ENCODE measurements around the gene CHRNB4.

The CHRNB4 gene

GRCh38 chr15:78630886-78631633, 9.9 kb downstream of the CHRNB4 start:
- DNase-seq: no peak

DNA sequence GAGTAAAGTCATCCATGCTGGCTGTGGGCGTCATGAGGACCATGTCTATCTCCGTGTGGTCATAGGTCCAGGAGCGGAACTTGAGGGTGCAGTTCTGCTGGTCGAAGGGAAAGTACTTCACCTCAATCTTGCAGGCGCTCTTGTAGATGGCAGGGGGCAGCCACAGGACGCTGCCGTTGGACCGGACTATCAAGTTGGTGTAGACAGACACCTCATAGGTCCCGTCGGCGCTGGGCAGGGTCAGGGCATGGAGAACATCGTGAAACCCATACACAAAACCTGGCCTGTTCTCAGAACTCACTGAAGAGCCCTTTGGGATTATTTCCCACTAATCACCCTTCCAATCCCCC, 11.3 kb downstream of the CHRNB4 start:
- no peak for DNase-seq

- DNase-seq: no peak
These were observed 11.8 kb downstream of the CHRNB4 start for GRCh38 chr15:78629031-78629715.

GRCh38 chr15:78628227-78628626, 12.8 kb downstream of the CHRNB4 start:
- no peak for DNase-seq

- no peak for DNase-seq
These were observed 13.7 kb downstream of the CHRNB4 start for GRCh38 chr15:78627348-78627747.

- DNase-seq: no peak
These were observed 14.5 kb downstream of the CHRNB4 start for GRCh38 chr15:78626381-78626995.

DNA sequence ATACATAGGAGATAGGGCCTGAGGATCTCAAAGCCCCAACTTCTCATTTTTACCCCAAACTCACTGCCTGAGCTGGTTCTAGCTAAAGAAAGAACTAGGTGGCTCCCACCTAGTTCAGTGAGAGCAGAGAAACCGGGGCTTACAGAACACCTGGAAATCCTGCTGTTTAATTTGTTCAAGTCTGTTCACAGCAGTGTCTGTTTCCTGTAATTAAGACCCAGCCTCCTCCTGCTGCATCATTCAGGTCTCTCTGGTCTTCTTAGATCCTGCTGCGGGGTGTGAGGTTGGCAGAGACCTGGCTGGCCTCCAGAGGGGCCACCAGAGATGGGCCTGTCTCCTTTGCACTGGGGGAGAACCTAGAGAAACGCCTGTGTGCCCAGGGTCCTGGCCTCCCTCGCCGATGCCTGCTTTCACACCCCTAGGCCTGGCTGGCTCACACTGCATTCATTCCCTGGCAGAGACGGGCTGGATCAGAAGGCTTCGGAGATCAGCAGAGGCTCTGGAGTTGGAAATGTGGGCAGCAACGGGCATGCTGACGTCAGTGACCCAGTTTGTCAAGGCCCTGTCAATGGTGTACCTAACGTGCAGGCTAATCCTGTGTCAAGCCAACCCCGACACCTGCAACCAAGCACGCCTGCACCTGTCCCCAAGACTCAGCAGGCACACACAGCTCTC, 15.3 kb downstream of the CHRNB4 start:
- DNase-seq: no peak

GRCh38 chr15:78624651-78625590, 16.1 kb downstream of the CHRNB4 start:
- no peak for DNase-seq

GRCh38 chr15:78623786-78624497, 17.1 kb downstream of the CHRNB4 start:
- DNase-seq: no peak

- DNase-seq: no peak
These were observed 19.1 kb downstream of the CHRNB4 start for GRCh38 chr15:78621810-78622402.

GRCh38 chr15:78620527-78621421, 20.2 kb downstream of the CHRNB4 start, which contains the start of gene CHRNA3:
Gene CHRNA3 (minus strand): TSS chr15:78620996. CDS start chr15:78620794, 202 bp downstream.
- no peak for DNase-seq

DNA sequence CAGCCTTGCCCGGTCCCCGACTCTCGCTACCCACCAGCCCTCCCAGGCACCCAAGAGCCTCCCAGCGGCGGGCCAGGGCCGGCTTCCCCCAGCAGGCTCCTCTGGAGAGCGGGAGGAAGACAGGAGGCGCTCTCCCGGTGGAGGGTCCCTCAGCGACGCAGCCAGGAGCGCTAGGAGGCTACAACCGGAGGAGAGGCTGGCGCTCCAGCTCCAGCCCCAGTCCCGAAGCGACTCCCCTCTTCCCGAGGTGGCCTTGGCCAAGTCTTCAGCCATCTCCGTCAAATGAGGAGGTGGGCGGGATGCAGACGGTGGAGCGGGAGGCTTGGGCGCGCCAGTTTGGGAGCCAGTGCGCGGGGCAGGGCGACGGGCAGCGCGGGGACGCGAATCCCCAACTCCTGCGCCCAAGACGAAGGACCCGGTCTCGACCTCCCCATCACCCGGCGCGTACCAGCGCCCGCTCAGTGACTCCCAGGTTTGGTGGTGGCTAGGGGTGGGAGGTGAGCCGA, 20.9 kb downstream of the CHRNB4 start:
- no peak for DNase-seq

- DNase-seq: no peak
These were observed 21.7 kb downstream of the CHRNB4 start for GRCh38 chr15:78619022-78619950.

GRCh38 chr15:78618490-78618934, 22.5 kb downstream of the CHRNB4 start:
- DNase-seq: peak; percentile 63

DNA sequence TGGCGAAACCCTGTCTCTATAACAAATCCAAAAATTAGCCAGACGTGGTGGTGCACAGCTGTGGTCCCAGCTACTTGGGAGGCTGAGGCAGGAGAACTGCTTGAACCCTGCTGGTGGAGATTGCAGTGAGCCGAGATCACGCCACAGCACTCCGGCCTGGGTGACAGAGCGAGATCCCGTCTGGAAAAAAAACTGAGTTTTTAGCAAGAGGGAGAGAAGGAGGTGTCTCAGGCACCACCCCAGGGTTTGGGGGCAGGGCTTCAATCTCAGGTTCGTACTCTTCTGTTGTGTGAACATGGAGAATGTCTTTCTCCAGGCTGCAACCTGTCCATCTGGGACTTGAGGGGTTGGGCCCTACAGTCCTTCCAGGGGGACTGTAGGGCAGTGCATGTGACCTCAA, 22.9 kb downstream of the CHRNB4 start:
- DNase-seq: no peak

- no peak for DNase-seq
These were observed 23.5 kb downstream of the CHRNB4 start for GRCh38 chr15:78617516-78617915.

DNA sequence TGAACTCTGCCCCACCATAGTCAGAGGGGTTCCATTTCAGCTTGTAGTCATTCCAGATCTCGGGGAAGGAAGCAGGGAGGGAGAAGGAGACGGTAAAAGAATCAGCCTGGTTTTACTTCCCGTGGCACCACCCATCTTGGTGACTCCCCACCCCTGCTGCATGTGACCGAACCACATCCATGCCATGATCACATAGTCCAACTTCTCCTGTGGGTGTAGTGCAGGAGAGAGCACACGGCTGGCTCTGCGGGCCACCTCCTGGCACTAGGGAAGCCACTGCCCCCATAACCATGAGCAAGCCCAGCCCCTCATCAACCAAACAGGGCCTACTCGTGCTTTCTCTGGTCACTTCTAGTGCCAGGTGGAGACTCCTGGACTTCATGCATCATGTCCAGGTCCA, 23.9 kb downstream of the CHRNB4 start:
- no peak for DNase-seq

DNA sequence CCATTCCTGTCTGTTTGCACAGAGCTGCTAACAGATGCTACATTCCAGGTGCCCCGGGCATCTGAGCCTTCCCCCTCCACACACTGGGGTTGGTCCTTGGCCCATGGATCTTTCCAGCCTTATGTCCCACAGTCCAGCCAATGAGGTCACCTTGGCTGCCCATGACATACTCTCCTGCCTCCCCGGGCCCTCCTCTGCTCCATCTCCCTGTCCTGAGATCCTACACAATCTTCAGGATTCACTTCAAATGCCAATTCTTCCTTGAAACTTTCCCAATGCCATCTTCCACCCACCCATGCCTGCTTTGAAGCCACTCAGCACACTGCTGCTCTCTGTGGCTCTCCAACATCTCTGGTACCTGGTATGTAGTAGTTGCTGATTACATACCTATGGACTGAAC, 24.5 kb downstream of the CHRNB4 start:
- DNase-seq: no peak

GRCh38 chr15:78615151-78615589, 25.8 kb downstream of the CHRNB4 start:
- no peak for DNase-seq

All from NCI-H1048 (cell line).